WTC11 (cell line): ENCODE data around the gene CPNE2. TPM values are rescaled to one million over a fixed set of nuclear protein-coding genes. Genes with fewer than 3 reads are reported as not detected.

Experiments
- ATAC-seq: fragments of 200-7000 bp; cut with Tn5 transposase; 2 replicates; pipeline ENCODE4 v1.10.0; 2021; ENCODE audit warnings: mild to moderate bottlenecking, moderate library complexity
- CTCF ChIA-PET: fragments of 300-600 bp; sonication (Branson Sonifier 250); formaldehyde crosslinking; loops from one replicate; lab custom pipeline; 2021; ENCODE audit warnings: antibody characterized with exemption; lab: Charles Lee
- POLR2A ChIA-PET: fragments of 350-600 bp; sonication (Branson Sonifier 250); formaldehyde crosslinking; loops from one replicate; lab custom pipeline; 2021; ENCODE audit warnings: antibody characterized with exemption; lab: Charles Lee
- DNase-seq: peaks from one replicate; pipeline ENCODE4 v3.0.0; 2021; ENCODE audit warnings: low spot score
- H3K27ac Mint-ChIP-seq: 2 replicates; pipeline ENCODE4 v1.8.0; 2021; ENCODE audit warnings: mixed read lengths
- H3K27me3 Mint-ChIP-seq: 2 replicates; pipeline ENCODE4 v1.8.0; 2021; ENCODE audit warnings: low read depth, mild to moderate bottlenecking, moderate library complexity, mixed read lengths
- H3K36me3 Mint-ChIP-seq: 2 replicates; pipeline ENCODE4 v1.8.0; 2021; ENCODE audit warnings: mixed read lengths
- H3K4me1 Mint-ChIP-seq: 2 replicates; pipeline ENCODE4 v1.8.0; 2022; ENCODE audit warnings: mixed read lengths
- H3K4me3 Mint-ChIP-seq: 2 replicates; pipeline ENCODE4 v1.8.0; 2021; ENCODE audit warnings: mild to moderate bottlenecking, moderate library complexity, mixed read lengths
- H3K9me3 Mint-ChIP-seq: 2 replicates; pipeline ENCODE4 v1.8.0; 2021; ENCODE audit warnings: mixed read lengths
- AR ChIP-seq: fragments of 250-450 bp; sonication (Bioruptor Pico); IDR thresholded peaks from 2 replicates; pipeline ENCODE4 v1.9.0; 2021; ENCODE audit warnings: mild to moderate bottlenecking
- ATF3 ChIP-seq: sonication (generic); formaldehyde crosslinking; conservative IDR thresholded peaks from 2 replicates; pipeline ENCODE4 v1.8.1; 2022; ENCODE audit warnings: mild to moderate bottlenecking, missing genetic modification reagents
- CREB1 ChIP-seq: sonication (generic); formaldehyde crosslinking; IDR thresholded peaks from 2 replicates; pipeline ENCODE4 v1.8.0; 2023; ENCODE audit warnings: mild to moderate bottlenecking, missing genetic modification reagents
- CREM ChIP-seq: sonication (generic); formaldehyde crosslinking; IDR thresholded peaks from 2 replicates; pipeline ENCODE4 v1.8.1; 2022; ENCODE audit warnings: mild to moderate bottlenecking, missing genetic modification reagents, moderate library complexity
- EMX1 ChIP-seq: fragments of 250-450 bp; sonication (Bioruptor Pico); IDR thresholded peaks from 2 replicates; pipeline ENCODE4 v1.8.0; 2021; ENCODE audit warnings: mild to moderate bottlenecking
- HMGA2 ChIP-seq: fragments of 250-450 bp; sonication (Bioruptor Pico); IDR thresholded peaks from 2 replicates; pipeline ENCODE4 v1.4.0; 2021; ENCODE audit warnings: mild to moderate bottlenecking, moderate library complexity
- MLX ChIP-seq: sonication (generic); formaldehyde crosslinking; IDR thresholded peaks from 2 replicates; pipeline ENCODE4 v1.8.1; 2023; ENCODE audit warnings: mild to moderate bottlenecking, missing genetic modification reagents, moderate library complexity
- NR1H2 ChIP-seq: sonication (generic); formaldehyde crosslinking; IDR thresholded peaks from 2 replicates; pipeline ENCODE4 v1.9.0; 2021; ENCODE audit warnings: mild to moderate bottlenecking, moderate library complexity, missing genetic modification reagents
- RORB ChIP-seq: fragments of 250-450 bp; sonication (Bioruptor Pico); IDR thresholded peaks from 2 replicates; pipeline ENCODE4 v1.9.0; 2021; ENCODE audit warnings: mild to moderate bottlenecking
- SMAD3 ChIP-seq: sonication (generic); formaldehyde crosslinking; IDR thresholded peaks from 2 replicates; pipeline ENCODE4 v1.8.0; 2022; ENCODE audit warnings: missing genetic modification reagents, mild to moderate bottlenecking, borderline replicate concordance
- TP53 ChIP-seq: sonication (generic); formaldehyde crosslinking; IDR thresholded peaks from 2 replicates; pipeline ENCODE4 v1.8.1; 2023; ENCODE audit warnings: mild to moderate bottlenecking, missing genetic modification reagents
- ZMAT4 ChIP-seq: fragments of 250-450 bp; sonication (Bioruptor Pico); IDR thresholded peaks from 2 replicates; pipeline ENCODE4 v1.9.0; 2021; ENCODE audit warnings: mild to moderate bottlenecking
- ZNF263 ChIP-seq: sonication (generic); formaldehyde crosslinking; IDR thresholded peaks from 2 replicates; pipeline ENCODE4 v1.8.1; 2022; ENCODE audit warnings: low read depth, mild to moderate bottlenecking, moderate library complexity, missing genetic modification reagents
- total RNA-seq: library from RNA; stranded (reverse); gene quantifications from 3 replicates; pipeline ENCODE4 v1.2.3, GENCODE V29; 2021
- TF ChIP-seq, protein P1 (sequence below): sonication (generic); formaldehyde crosslinking; IDR thresholded peaks from 2 replicates; pipeline ENCODE4 v1.8.1; 2023; ENCODE audit warnings: mild to moderate bottlenecking, missing genetic modification reagents, moderate library complexity
- TF ChIP-seq, protein P2 (sequence below): fragments of 250-450 bp; sonication (Bioruptor Pico); IDR thresholded peaks from 2 replicates; pipeline ENCODE4 v1.9.0; 2021; ENCODE audit warnings: mild to moderate bottlenecking, borderline replicate concordance
- TF ChIP-seq, protein P3 (sequence below): sonication (generic); formaldehyde crosslinking; IDR thresholded peaks from 2 replicates; pipeline ENCODE4 v1.8.1; 2022; ENCODE audit warnings: missing genetic modification reagents, borderline replicate concordance

Gene CPNE2
- total RNA-seq, 1 experiment from 2014 or later, result 14.0 TPM

DNA sequence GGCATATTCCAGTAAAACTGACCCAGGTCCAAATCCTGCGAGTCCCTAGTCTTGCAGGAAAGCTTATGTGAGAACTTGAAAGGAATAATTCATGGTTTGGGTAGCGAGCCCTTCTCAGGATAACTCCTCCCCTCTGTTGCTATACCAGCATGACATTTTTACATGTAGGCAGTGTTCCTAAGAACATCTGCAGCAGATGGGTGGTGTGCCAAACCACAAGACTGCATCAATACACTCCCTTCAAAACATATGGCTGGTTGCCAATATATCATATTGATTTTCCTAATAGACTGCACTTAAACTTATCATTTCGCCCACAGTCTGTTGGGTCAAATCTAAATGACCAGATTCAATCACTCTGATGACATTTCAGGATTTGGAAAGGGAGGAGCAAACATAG, 73.6 kb downstream of the CPNE2 start:
- no peak for ATAC-seq
- Mint-ChIP-seq H3K36me3 (peaks cover 73% of the 10 kb centered on the region), H3K4me3 (no peak overlapping the region), H3K27ac (no peak overlapping the region), H3K9me3 (no peaks in the 10 kb centered on the region), H3K27me3 (no peaks in the 10 kb centered on the region), H3K4me1 (peaks cover 5% of the 10 kb centered on the region)
- CTCF ChIA-PET, result interaction anchor here (0.7 kb wide), 1 partner anchor 74 kb away, joined by 3 read pairs; the partner anchor contains the start of gene CPNE2
- POLR2A ChIA-PET, result no interaction called here
- no peak for DNase-seq
- TF ChIP-seq AR, result no peak
- TF ChIP-seq, protein P1, sequence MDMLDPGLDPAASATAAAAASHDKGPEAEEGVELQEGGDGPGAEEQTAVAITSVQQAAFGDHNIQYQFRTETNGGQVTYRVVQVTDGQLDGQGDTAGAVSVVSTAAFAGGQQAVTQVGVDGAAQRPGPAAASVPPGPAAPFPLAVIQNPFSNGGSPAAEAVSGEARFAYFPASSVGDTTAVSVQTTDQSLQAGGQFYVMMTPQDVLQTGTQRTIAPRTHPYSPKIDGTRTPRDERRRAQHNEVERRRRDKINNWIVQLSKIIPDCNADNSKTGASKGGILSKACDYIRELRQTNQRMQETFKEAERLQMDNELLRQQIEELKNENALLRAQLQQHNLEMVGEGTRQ (CRISPR knock-in tag), result no peak
- no peak for TF ChIP-seq CREM (CRISPR knock-in tag)
- TF ChIP-seq ZNF263, result no peak
- TF ChIP-seq, protein P2, sequence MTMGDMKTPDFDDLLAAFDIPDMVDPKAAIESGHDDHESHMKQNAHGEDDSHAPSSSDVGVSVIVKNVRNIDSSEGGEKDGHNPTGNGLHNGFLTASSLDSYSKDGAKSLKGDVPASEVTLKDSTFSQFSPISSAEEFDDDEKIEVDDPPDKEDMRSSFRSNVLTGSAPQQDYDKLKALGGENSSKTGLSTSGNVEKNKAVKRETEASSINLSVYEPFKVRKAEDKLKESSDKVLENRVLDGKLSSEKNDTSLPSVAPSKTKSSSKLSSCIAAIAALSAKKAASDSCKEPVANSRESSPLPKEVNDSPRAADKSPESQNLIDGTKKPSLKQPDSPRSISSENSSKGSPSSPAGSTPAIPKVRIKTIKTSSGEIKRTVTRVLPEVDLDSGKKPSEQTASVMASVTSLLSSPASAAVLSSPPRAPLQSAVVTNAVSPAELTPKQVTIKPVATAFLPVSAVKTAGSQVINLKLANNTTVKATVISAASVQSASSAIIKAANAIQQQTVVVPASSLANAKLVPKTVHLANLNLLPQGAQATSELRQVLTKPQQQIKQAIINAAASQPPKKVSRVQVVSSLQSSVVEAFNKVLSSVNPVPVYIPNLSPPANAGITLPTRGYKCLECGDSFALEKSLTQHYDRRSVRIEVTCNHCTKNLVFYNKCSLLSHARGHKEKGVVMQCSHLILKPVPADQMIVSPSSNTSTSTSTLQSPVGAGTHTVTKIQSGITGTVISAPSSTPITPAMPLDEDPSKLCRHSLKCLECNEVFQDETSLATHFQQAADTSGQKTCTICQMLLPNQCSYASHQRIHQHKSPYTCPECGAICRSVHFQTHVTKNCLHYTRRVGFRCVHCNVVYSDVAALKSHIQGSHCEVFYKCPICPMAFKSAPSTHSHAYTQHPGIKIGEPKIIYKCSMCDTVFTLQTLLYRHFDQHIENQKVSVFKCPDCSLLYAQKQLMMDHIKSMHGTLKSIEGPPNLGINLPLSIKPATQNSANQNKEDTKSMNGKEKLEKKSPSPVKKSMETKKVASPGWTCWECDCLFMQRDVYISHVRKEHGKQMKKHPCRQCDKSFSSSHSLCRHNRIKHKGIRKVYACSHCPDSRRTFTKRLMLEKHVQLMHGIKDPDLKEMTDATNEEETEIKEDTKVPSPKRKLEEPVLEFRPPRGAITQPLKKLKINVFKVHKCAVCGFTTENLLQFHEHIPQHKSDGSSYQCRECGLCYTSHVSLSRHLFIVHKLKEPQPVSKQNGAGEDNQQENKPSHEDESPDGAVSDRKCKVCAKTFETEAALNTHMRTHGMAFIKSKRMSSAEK (CRISPR knock-in tag), result no peak
- TF ChIP-seq, protein P3, sequence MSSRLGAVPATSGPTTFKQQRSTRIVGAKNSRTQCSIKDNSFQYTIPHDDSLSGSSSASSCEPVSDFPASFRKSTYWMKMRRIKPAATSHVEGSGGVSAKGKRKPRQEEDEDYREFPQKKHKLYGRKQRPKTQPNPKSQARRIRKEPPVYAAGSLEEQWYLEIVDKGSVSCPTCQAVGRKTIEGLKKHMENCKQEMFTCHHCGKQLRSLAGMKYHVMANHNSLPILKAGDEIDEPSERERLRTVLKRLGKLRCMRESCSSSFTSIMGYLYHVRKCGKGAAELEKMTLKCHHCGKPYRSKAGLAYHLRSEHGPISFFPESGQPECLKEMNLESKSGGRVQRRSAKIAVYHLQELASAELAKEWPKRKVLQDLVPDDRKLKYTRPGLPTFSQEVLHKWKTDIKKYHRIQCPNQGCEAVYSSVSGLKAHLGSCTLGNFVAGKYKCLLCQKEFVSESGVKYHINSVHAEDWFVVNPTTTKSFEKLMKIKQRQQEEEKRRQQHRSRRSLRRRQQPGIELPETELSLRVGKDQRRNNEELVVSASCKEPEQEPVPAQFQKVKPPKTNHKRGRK (CRISPR knock-in tag), result no peak
- TF ChIP-seq MLX, result no peak
- no peak for TF ChIP-seq HMGA2 (CRISPR knock-in tag)
- no peak for TF ChIP-seq ZMAT4 (CRISPR knock-in tag)
- no peak for TF ChIP-seq NR1H2 (CRISPR knock-in tag)
- no peak for TF ChIP-seq CREB1 (CRISPR knock-in tag)
- no peak for TF ChIP-seq ATF3 (CRISPR knock-in tag)
- TF ChIP-seq SMAD3, result no peak
- no peak for TF ChIP-seq TP53
- no peak for TF ChIP-seq EMX1 (CRISPR knock-in tag)
- no peak for TF ChIP-seq RORB
